GM19239 (cell line): Measurements from ENCODE around the gene GPRC5B.

Experiments used
- DNase-seq: peaks from one replicate; pipeline ENCODE4 v3.0.0; 2011; ENCODE audit warnings: low spot score; ENCODE audit not compliant: insufficient read length
- FAIRE-seq: peaks from 2 replicates; lab custom pipeline; 2011; peaks lifted over from hg19 to GRCh38; lab: Jason Lieb, UNC

Gene GPRC5B

GRCh38 chr16:19884611-19885450 lies at the start of gene GPRC5B:
Gene GPRC5B (minus strand): TSS chr16:19884848. CDS start chr16:19872845, 12,003 bp downstream.
- FAIRE-seq (no peak), DNase-seq (peak; percentile 43)

- FAIRE-seq (no peak), DNase-seq (no peak)
Measured at GRCh38 chr16:19933740-19934139, 49.1 kb upstream of the GPRC5B start.

- no peak for FAIRE-seq
- no peak for DNase-seq
Measured at GRCh38 chr16:19929062-19929511, 44.4 kb upstream of the GPRC5B start.

GRCh38 chr16:19928432-19928831 lies 43.8 kb upstream of the GPRC5B start:
- DNase-seq, result no peak
- no peak for FAIRE-seq

GRCh38 chr16:19926449-19927390 lies 42.1 kb upstream of the GPRC5B start:
- no peak for DNase-seq
- no peak for FAIRE-seq

- no peak for FAIRE-seq
Measured at GRCh38 chr16:19923396-19923795, 38.7 kb upstream of the GPRC5B start.

GRCh38 chr16:19919142-19919541 lies 34.5 kb upstream of the GPRC5B start:
- DNase-seq (no peak), FAIRE-seq (no peak)

More at GRCh38 chr16:19923396-19923795, 38.7 kb upstream of the GPRC5B start:
- DNase-seq, result no peak

- DNase-seq (no peak), FAIRE-seq (no peak)
Measured at GRCh38 chr16:19916064-19916463, 31.4 kb upstream of the GPRC5B start.

- DNase-seq (no peak), FAIRE-seq (no peak)
Measured at GRCh38 chr16:19914877-19915276, 30.2 kb upstream of the GPRC5B start.

GRCh38 chr16:19913340-19913645 lies 28.6 kb upstream of the GPRC5B start:
- no peak for FAIRE-seq
- no peak for DNase-seq

- FAIRE-seq (no peak), DNase-seq (no peak)
Measured at GRCh38 chr16:19912455-19913339, 28.0 kb upstream of the GPRC5B start.

- FAIRE-seq (no peak), DNase-seq (no peak)
Measured at GRCh38 chr16:19911747-19912454, 27.3 kb upstream of the GPRC5B start.

GRCh38 chr16:19911204-19911603 lies 26.6 kb upstream of the GPRC5B start:
- DNase-seq (no peak), FAIRE-seq (no peak)

- DNase-seq (no peak), FAIRE-seq (no peak)
Measured at GRCh38 chr16:19909750-19910322, 25.2 kb upstream of the GPRC5B start.

- FAIRE-seq (no peak), DNase-seq (no peak)
Measured at GRCh38 chr16:19908921-19909320, 24.3 kb upstream of the GPRC5B start.

GRCh38 chr16:19907161-19907992 lies 22.7 kb upstream of the GPRC5B start:
- FAIRE-seq (peak; percentile 83), DNase-seq (peak; percentile 61)

- FAIRE-seq (no peak), DNase-seq (no peak)
Measured at GRCh38 chr16:19901164-19901563, 16.5 kb upstream of the GPRC5B start.

- FAIRE-seq, result no peak
- DNase-seq, result no peak
Measured at GRCh38 chr16:19899605-19899955, 14.9 kb upstream of the GPRC5B start.
